ENCODE results near the gene ZBP1.

Gene ZBP1

DNA sequence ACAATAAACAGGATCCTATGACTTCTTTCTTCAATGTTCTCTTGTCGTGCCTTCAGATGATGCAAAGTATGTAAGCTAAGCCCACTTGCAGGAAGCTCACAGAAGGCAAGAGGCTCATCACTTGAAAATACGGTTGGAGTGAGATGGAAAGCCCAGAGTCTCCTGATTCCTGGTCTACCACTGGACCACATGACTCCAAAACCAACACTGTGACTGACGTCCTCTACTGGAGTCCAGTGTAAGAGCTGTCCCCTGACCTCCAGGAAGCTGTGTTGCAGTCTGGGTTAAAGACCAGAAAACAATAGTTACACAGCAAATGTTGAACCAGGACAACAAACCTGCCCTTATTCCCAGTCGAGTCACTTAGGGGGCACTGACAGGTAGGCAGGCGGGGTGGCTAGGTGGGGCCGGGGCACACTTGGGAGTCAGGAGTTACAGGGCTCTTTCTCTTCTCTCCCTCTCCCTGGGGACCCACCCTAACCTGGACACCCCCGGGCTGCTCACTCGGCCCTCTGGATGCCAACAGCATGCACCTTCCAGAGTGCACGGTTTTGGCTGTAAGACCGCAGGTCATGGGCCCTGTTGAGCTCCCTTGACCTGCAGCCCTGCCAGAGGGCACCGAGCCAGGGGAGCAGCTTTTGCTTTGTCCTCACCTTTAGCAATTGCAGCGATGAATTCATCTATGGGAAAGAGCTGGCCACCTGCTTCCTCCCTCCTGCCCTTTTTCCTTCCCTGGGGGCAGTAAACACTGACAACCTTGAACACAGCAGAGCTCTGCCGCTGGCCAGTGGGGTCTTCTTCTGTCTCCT is 51.9 kb downstream of the ZBP1 start:
- no peak for DNase-seq

DNA sequence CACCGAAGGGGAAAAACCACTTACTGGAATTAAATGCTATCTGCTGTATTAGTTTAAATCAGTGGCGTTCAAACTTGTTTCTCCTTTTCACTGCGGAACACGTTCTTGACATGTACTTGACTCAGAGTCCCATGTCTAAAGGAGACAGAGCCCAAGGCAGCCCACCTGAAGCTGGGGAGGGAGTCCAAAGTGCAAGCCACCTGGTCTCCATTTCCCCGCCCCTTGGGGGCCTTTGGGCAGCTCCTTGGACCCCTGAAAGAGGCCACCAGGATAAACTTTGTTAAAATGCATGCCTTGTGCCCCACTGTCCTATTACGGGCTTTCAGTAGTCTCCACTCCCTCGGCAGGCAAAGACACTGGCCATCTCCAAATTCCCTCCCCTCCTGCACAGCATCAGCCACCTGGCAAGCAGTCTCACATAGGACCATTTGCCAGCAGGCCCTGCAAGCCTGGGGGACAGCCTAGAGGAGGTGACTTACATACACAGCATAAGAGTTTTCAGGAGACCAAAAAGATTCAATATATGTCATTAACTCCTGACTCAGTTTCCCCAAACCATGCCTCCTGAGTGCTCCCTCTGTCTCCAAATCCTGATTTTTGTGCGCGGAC is 52.7 kb downstream of the ZBP1 start:
- DNase-seq: no peak

- DNase-seq: no peak
Observed at GRCh38 chr20:57566803-57567459, 53.3 kb downstream of the ZBP1 start.

DNA sequence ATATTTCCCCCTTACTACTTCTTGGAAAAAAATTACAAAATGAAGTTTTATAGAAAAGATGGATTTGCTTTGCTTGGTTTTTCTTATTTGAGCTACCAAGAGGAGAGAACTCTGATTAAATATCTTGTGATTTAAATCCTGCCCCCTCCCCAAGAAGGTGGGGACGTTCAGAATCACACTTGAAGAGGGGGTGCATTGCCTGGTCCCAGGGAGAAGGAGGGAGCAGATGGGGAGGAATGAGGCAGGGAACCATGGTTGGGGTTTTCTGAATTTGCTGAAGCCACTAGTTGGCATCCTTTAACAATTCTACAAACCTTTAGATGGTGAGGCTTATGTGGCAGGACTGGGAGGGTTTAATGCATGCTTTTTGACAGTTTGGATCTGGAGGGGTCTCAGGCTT is 53.8 kb downstream of the ZBP1 start:
- no peak for DNase-seq

DNA sequence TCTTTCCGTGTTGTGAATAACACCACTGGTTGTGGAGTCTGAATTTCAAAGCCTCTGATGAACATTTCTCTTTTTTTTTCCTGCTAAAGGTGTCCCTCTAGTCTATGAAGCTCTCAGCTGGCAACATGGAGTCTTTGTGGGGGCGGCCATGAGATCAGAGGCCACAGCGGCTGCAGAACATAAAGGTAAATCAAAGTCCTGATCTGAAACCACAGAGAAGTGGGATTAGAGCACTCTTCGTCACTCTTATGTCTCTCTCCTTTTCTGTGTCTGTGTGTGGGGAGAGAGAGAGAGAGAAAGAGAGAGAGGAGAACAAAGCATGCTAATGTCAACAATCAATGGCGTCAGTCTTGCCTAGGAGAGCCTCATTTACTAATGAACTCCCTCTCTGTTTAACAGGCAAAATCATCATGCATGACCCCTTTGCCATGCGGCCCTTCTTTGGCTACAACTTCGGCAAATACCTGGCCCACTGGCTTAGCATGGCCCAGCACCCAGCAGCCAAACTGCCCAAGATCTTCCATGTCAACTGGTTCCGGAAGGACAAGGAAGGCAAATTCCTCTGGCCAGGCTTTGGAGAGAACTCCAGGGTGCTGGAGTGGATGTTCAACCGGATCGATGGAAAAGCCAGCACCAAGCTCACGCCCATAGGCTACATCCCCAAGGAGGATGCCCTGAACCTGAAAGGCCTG is 55.1 kb downstream of the ZBP1 start:
- DNase-seq: no peak

- no peak for DNase-seq
Observed at GRCh38 chr20:57564180-57564802, 55.9 kb downstream of the ZBP1 start.

DNA sequence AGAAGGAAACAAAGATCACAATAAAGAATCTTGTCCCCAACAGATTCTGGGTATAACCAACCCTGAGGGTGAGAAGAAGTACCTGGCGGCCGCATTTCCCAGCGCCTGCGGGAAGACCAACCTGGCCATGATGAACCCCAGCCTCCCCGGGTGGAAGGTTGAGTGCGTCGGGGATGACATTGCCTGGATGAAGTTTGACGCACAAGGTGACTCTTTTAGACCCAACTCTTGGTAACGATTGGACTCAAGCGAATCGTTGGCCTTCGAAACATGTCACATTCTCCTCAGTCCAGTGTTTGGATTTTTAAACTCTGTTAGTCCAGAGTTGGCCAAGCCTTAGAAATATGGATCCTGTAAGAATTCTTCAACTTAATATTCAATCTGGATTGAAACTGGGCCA is 56.7 kb downstream of the ZBP1 start:
- DNase-seq: no peak

GRCh38 chr20:57562541-57563465 is 57.4 kb downstream of the ZBP1 start:
- DNase-seq: no peak

DNA sequence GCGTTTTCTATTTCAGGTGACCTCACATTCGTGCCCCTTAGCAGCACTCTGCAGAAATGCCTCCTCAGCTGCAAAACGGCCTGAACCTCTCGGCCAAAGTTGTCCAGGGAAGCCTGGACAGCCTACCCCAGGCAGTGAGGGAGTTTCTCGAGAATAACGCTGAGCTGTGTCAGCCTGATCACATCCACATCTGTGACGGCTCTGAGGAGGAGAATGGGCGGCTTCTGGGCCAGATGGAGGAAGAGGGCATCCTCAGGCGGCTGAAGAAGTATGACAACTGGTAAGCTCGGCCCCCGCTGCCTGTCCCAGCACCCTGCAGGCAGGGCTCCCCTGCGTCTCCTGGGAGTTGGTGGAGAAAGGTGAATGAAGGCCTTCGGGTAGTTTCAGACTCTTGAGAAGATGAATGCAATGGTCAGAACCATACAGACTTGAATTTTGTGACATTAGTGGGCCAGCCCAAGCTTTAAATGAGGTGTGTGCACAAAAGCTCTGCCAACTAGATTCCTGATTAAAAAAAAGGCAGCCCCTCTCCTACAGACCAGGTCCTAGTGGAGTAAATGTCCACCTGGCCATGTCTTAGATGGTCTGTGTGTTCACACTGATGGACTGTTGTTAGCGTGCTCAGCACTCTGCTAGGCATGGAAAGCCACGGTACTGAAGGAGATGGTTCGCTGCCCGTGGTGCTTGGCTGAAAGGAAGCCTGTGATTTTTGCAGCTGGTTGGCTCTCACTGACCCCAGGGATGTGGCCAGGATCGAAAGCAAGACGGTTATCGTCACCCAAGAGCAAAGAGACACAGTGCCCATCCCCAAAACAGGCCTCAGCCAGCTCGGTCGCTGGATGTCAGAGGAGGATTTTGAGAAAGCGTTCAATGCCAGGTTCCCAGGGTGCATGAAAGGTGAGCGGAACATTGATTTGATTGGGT is 58.6 kb downstream of the ZBP1 start:
- no peak for DNase-seq

DNA sequence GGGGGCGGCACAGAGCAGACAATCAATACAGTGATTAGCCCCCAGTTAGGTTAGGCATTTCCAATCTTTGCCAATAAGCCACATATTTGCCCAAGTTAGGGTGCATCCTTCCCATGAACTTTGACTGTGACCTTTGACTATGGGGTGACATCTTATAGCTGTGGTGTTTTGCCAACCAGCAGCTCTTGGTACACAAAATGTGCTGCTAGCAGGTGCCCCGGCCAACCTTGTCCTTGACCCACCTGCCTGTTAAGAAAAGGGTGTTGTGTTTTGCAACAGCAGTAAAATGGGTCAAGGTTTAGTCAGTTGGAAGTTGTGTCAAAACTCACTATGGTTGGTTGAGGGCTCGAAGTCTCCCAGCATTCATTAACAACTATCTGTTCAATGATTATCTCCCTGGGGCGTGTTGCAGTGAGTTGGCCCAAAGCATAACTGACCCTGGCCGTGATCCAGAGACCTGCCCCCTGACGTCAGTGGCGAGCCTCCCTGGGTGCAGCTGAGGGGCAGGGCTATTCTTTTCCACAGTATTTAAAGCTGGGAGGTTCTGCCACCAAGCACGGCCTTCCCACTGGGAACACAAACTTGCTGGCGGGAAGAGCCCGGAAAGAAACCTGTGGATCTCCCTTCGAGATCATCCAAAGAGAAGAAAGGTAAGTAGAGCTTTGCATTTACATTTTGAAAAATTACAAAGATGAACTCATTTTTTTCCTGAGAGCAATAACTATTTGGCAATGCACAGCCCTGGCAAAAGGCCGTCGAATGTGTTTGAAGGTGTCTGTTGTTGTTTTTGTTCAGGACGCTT is 59.5 kb downstream of the ZBP1 start, which contains the start of gene PCK1:
Gene PCK1 (plus strand): TSS at position 557 of the 802 bp plus-strand sequence. CDS start 302 bp downstream, outside the sequence.
- DNase-seq: no peak

GRCh38 chr20:57559658-57560553 is 60.3 kb downstream of the ZBP1 start:
- no peak for DNase-seq

DNA sequence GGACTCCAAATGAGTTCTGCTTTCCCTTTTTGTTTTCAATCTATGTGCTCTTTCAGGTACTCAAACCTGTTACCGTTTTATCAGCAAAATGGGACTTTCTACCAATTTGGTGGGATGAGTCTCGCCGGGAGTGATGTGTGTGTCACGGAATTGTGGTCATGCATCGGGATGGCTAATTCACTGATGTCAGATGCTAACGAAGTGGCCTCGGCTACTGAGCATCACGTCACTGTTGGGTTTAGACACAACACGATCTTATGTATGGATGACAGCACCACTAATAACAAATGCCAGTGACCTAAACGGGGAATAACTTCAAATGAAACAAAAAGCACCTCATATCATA is 61.0 kb downstream of the ZBP1 start:
- DNase-seq: no peak

GRCh38 chr20:57558614-57559288 is 61.5 kb downstream of the ZBP1 start:
- no peak for DNase-seq

DNA sequence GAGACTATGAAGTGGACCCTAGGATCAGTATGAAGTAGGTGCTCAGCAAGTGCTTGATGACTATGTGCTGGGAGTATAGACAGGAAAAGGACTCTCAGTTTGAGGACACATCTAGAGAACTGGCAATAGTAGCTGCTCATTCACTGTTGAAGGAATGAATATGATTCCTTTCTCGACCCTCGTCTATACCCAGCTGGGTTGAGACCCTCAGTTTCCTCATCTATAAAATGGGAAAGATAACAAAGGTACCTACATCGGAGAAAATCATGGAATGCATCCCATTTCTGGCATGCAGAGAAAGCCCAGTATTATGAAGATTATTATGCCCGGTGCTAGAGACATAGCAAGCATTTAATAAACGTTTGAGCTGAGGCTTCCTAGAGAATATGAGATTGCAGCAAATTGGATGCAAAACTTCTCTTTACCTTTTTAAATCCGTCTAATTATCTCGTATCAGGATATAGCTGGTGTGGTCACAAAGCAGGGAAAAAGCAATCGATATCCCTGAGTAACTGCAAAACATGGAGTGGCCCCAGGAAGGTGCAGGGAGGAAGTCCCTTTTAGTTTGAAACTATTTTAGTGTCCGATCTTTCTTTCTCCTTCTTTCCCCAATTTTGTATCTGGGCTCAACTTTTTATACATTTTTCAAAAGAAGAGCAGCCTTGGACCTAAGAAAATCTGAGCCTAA is 62.2 kb downstream of the ZBP1 start:
- no peak for DNase-seq

- no peak for DNase-seq
Observed at GRCh38 chr20:57556980-57557274, 63.3 kb downstream of the ZBP1 start.

GRCh38 chr20:57555457-57556184 is 64.6 kb downstream of the ZBP1 start:
- DNase-seq: no peak
